ENCODE measurements around the gene CDK5RAP3.
A peak's percentile ranks its signal among the peaks of the same experiment; 100 is the strongest.

Gene CDK5RAP3

GRCh38 chr17:48024149-48025039 is 53.5 kb downstream of the CDK5RAP3 start:
- no peak for DNase-seq (ENCODE audit: low spot score)

- DNase-seq (ENCODE audit: low spot score) = peak; percentile 96
Observed at GRCh38 chr17:48025040-48025903, 54.4 kb downstream of the CDK5RAP3 start.

GRCh38 chr17:48025904-48026501 is 55.1 kb downstream of the CDK5RAP3 start:
- no peak for DNase-seq (ENCODE audit: low spot score)

- peak; percentile 70 for DNase-seq (ENCODE audit: low spot score)
Observed at GRCh38 chr17:48026502-48027321, 55.8 kb downstream of the CDK5RAP3 start.

GRCh38 chr17:48027322-48027981 is 56.5 kb downstream of the CDK5RAP3 start:
- no peak for DNase-seq (ENCODE audit: low spot score)

- no peak for DNase-seq (ENCODE audit: low spot score)
Observed at GRCh38 chr17:48028736-48029135, 57.8 kb downstream of the CDK5RAP3 start.

- DNase-seq (ENCODE audit: low spot score) = no peak
Observed at GRCh38 chr17:48030531-48030930, 59.6 kb downstream of the CDK5RAP3 start.
